ENCODE data around the gene FLRT3.

The FLRT3 gene

DNA sequence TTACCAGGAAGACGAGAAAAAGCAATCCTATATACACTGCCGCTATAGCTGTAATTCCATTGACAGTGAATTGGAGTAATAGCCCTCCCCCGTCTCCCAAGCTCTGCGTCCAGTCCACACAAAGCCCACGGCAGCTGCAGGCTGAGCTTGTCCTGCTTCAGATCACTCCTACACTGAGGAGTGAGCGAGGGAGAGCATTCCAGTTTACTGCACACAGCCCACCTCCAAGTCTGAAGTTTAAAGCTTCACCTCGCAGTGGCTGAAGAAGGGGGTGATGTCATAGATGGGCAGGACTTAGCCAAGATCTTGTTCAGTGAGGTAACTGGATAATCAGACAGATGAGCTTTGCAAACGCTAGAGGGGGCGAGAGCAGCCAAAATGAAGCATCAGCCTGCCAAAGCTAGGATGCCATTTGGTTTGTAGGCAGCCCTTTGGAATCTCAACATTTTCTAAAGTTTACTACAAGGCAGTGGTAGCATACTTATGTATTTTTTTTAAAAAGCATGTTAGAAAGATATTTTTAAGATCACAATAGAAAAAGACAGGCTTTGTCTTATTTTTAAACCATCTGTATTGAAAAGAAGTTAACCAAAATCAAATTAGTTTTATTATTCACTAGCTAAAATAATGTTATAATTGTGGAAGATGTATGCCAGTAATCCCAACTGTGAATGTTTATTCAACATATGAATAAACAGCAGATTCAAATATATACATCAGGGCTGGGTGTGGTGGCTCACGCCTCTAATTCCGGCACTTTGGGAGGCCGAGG is at the start of gene FLRT3:
Gene FLRT3 (minus strand): TSS at position 213 of the 772 bp plus-strand sequence. CDS start 10,106 bp downstream, outside the sequence.
- no peak for DNase-seq (ENCODE audit: extremely low read depth in 1 of 2, low read depth in 1 of 2)

GRCh38 chr20:14386726-14387125 is 49.3 kb upstream of the FLRT3 start:
- no peak for DNase-seq (ENCODE audit: extremely low read depth in 1 of 2, low read depth in 1 of 2)

GRCh38 chr20:14385176-14385740 is 47.8 kb upstream of the FLRT3 start:
- DNase-seq (ENCODE audit: extremely low read depth in 1 of 2, low read depth in 1 of 2): no peak

GRCh38 chr20:14384416-14385175 is 47.2 kb upstream of the FLRT3 start:
- DNase-seq (ENCODE audit: extremely low read depth in 1 of 2, low read depth in 1 of 2): no peak

- no peak for DNase-seq (ENCODE audit: extremely low read depth in 1 of 2, low read depth in 1 of 2)
These were observed 45.9 kb upstream of the FLRT3 start for GRCh38 chr20:14383335-14383734.

- DNase-seq (ENCODE audit: extremely low read depth in 1 of 2, low read depth in 1 of 2): no peak
These were observed 40.9 kb upstream of the FLRT3 start for GRCh38 chr20:14378326-14378725.

GRCh38 chr20:14375416-14375985 is 38.1 kb upstream of the FLRT3 start:
- DNase-seq (ENCODE audit: extremely low read depth in 1 of 2, low read depth in 1 of 2): no peak

DNA sequence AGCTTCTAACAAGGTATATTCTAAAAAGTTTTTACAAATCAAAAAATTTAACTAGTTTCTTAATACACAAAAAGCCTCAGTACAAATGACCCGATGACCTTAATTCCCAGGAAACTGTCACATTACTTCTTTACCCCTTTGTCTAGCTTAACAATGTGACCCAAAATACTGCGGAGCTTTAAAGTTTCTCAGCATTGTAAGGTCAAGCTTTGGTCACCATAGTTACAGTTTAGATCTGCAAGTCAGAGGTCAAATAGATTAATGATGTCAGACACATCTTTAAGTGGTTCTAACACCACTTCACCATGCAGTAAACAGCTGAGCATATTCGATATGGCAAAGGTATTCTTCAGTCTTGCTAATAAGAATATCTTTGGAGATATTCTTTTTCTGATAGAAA is 36.8 kb upstream of the FLRT3 start:
- DNase-seq (ENCODE audit: extremely low read depth in 1 of 2, low read depth in 1 of 2): no peak

- DNase-seq (ENCODE audit: extremely low read depth in 1 of 2, low read depth in 1 of 2): no peak
These were observed 24.3 kb upstream of the FLRT3 start for GRCh38 chr20:14361509-14362345.

GRCh38 chr20:14360416-14360815 is 23.0 kb upstream of the FLRT3 start:
- no peak for DNase-seq (ENCODE audit: extremely low read depth in 1 of 2, low read depth in 1 of 2)

- DNase-seq (ENCODE audit: extremely low read depth in 1 of 2, low read depth in 1 of 2): no peak
These were observed 18.4 kb upstream of the FLRT3 start for GRCh38 chr20:14355791-14356190.

GRCh38 chr20:14344746-14345145 is 7.3 kb upstream of the FLRT3 start:
- DNase-seq (ENCODE audit: extremely low read depth in 1 of 2, low read depth in 1 of 2): no peak

GRCh38 chr20:14343491-14344065 is 6.2 kb upstream of the FLRT3 start:
- DNase-seq (ENCODE audit: extremely low read depth in 1 of 2, low read depth in 1 of 2): no peak

GRCh38 chr20:14342918-14343317 is 5.5 kb upstream of the FLRT3 start:
- no peak for DNase-seq (ENCODE audit: extremely low read depth in 1 of 2, low read depth in 1 of 2)

- DNase-seq (ENCODE audit: extremely low read depth in 1 of 2, low read depth in 1 of 2): no peak
These were observed 4.4 kb upstream of the FLRT3 start for GRCh38 chr20:14341801-14342200.

- DNase-seq (ENCODE audit: extremely low read depth in 1 of 2, low read depth in 1 of 2): no peak
These were observed 726 bp downstream of the FLRT3 start for GRCh38 chr20:14336686-14337085.

DNA sequence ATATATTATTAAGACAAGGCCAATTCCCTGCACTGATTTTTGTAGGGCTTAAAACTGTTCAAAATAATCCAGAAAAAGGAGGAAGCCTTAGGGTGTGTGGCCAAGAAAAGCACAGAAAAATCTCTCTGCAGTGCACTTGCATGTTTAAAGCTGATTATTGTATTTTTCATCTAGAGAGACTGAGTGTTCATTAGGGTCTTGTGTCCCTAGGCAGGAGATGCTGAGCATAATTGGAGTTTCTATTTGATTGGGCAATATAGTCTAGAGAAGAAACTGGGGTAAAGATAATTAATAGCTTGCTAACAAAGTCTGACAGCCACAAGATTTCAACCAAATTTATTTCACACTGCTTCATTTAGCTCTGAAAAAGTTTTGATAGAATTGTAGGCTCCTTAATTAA is 2.4 kb downstream of the FLRT3 start:
- no peak for DNase-seq (ENCODE audit: extremely low read depth in 1 of 2, low read depth in 1 of 2)

- no peak for DNase-seq (ENCODE audit: extremely low read depth in 1 of 2, low read depth in 1 of 2)
These were observed 3.0 kb downstream of the FLRT3 start for GRCh38 chr20:14334306-14334930.

DNA sequence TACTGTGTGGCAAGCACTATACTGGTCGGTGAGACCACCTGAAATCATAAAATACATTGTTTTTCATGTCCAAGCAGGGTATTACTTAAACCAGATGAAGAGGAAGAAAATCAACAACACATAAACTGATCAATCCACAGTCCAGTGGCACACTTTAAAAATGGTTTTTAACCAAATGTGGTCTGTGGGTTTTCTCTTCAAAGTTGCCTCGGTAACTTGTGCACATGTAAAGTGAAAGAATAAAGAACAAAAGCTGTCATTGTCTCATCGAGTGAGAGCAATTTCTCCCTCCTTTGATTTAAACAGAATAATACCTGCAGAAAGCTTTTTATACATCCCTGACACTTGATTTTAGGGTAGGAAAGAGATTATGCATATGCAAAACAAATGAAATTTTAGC is 3.7 kb downstream of the FLRT3 start:
- DNase-seq (ENCODE audit: extremely low read depth in 1 of 2, low read depth in 1 of 2): no peak

DNA sequence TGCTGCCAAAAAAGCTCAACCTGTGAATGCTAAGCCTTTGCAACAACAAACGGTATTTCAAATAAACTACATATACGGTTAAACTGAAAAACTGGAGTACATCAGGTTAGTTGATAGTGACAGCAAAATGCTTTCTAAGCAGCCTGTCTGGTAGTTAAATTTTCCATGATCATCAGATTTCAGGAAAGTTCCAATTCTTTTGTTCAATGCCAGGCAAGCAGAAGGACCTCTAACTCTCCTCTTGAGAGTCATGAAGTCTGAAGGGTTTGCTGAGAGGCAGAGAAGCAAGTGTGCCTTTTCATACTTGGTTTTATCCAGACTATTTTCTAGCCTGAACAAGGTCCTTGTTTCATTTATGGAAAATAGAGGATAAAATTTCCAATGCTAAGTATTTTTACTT is 4.5 kb downstream of the FLRT3 start:
- no peak for DNase-seq (ENCODE audit: extremely low read depth in 1 of 2, low read depth in 1 of 2)
